ENCODE data around the gene SCARB2. TPM values are rescaled to one million over a fixed set of nuclear protein-coding genes. Genes with fewer than 3 reads are reported as not detected.

SCARB2 gene
- total RNA-seq, 1 donor = 200 TPM

- Histone ChIP-seq H3K27ac (ENCODE audit: low read depth, low read length) (peak overlapping the region; percentile 88), H3K4me3 (ENCODE audit: insufficient read depth, low read length) (no peak overlapping the region)
Measured at GRCh38 chr4:76197031-76197743, 16.4 kb downstream of the SCARB2 start.

DNA sequence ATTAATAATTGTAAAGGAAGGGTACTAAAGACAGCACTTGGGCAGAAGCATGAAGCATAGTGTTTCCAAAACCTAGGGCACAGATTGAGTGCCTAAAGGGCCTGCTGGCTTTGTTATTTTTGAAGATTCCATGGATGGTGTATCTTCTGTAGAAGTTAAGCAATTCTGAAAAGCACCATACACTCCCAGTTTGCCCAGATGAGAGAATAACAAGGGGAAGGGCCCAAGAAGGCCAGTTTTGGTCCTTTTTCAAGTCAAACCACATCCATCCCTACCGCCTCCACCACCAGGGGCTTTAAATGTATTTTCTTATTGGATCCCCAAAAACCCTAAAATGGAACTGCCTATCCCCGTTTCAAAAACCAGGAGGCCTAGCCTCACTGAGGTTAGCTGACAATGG, 17.2 kb downstream of the SCARB2 start:
- H3K27ac ChIP-seq (ENCODE audit: low read depth, low read length) = peak overlapping the region; percentile 88
- TF ChIP-seq, protein P1, sequence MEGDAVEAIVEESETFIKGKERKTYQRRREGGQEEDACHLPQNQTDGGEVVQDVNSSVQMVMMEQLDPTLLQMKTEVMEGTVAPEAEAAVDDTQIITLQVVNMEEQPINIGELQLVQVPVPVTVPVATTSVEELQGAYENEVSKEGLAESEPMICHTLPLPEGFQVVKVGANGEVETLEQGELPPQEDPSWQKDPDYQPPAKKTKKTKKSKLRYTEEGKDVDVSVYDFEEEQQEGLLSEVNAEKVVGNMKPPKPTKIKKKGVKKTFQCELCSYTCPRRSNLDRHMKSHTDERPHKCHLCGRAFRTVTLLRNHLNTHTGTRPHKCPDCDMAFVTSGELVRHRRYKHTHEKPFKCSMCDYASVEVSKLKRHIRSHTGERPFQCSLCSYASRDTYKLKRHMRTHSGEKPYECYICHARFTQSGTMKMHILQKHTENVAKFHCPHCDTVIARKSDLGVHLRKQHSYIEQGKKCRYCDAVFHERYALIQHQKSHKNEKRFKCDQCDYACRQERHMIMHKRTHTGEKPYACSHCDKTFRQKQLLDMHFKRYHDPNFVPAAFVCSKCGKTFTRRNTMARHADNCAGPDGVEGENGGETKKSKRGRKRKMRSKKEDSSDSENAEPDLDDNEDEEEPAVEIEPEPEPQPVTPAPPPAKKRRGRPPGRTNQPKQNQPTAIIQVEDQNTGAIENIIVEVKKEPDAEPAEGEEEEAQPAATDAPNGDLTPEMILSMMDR (IDR thresholded peaks at IDR 0.05; ENCODE audit: extremely low read depth, low read depth, low read length) = no peak
- DNase-seq (ENCODE audit: insufficient read length, low spot score, missing footprints) = no peak

More at GRCh38 chr4:76197031-76197743, 16.4 kb downstream of the SCARB2 start:
- Histone ChIP-seq H2AFZ (ENCODE audit: low read length) (no peak overlapping the region), H3K4me2 (ENCODE audit: insufficient read depth, low read length) (peak overlapping the region; percentile 79), H3K9me3 (ENCODE audit: low read depth, low read length) (no peaks in the 10 kb centered on the region), H3K79me2 (ENCODE audit: insufficient read depth, low read length) (peaks cover 69% of the 10 kb centered on the region), H3K27me3 (ENCODE audit: insufficient read depth, low read length) (no peaks in the 10 kb centered on the region), H3K4me1 (ENCODE audit: insufficient read depth, low read length) (peaks cover 78% of the 10 kb centered on the region), H3K36me3 (ENCODE audit: insufficient read depth, low read length) (peaks cover 16% of the 10 kb centered on the region), H4K20me1 (ENCODE audit: insufficient read depth, low read length) (peaks cover 3% of the 10 kb centered on the region)
- no peak for DNase-seq (ENCODE audit: insufficient read length, low spot score, missing footprints)
- TF ChIP-seq, protein P1 (IDR thresholded peaks at IDR 0.05; ENCODE audit: extremely low read depth, low read depth, low read length) = no peak

GRCh38 chr4:76195326-76195725, 18.3 kb downstream of the SCARB2 start:
- Histone ChIP-seq H3K36me3 (ENCODE audit: insufficient read depth, low read length) (peaks cover 24% of the 10 kb centered on the region), H3K9me3 (ENCODE audit: low read depth, low read length) (no peaks in the 10 kb centered on the region), H3K4me2 (ENCODE audit: insufficient read depth, low read length) (peak overlapping the region; percentile 12), H3K27me3 (ENCODE audit: insufficient read depth, low read length) (no peaks in the 10 kb centered on the region), H3K27ac (ENCODE audit: low read depth, low read length) (peak overlapping the region; percentile 88), H3K4me1 (ENCODE audit: insufficient read depth, low read length) (peaks cover 72% of the 10 kb centered on the region), H3K4me3 (ENCODE audit: insufficient read depth, low read length) (no peak overlapping the region), H4K20me1 (ENCODE audit: insufficient read depth, low read length) (peaks cover 3% of the 10 kb centered on the region), H2AFZ (ENCODE audit: low read length) (no peak overlapping the region), H3K79me2 (ENCODE audit: insufficient read depth, low read length) (peaks cover 68% of the 10 kb centered on the region)
- TF ChIP-seq, protein P1 (IDR thresholded peaks at IDR 0.05; ENCODE audit: extremely low read depth, low read depth, low read length) = no peak
- DNase-seq (ENCODE audit: insufficient read length, low spot score, missing footprints) = no peak

More for the DNA sequence above, 17.2 kb downstream of the SCARB2 start:
- Histone ChIP-seq H3K79me2 (ENCODE audit: insufficient read depth, low read length) (peaks cover 68% of the 10 kb centered on the region), H3K27me3 (ENCODE audit: insufficient read depth, low read length) (no peaks in the 10 kb centered on the region), H4K20me1 (ENCODE audit: insufficient read depth, low read length) (peaks cover 3% of the 10 kb centered on the region), H3K4me1 (ENCODE audit: insufficient read depth, low read length) (peaks cover 78% of the 10 kb centered on the region), H2AFZ (ENCODE audit: low read length) (no peak overlapping the region), H3K36me3 (ENCODE audit: insufficient read depth, low read length) (peaks cover 21% of the 10 kb centered on the region), H3K4me3 (ENCODE audit: insufficient read depth, low read length) (no peak overlapping the region), H3K9me3 (ENCODE audit: low read depth, low read length) (no peaks in the 10 kb centered on the region), H3K4me2 (ENCODE audit: insufficient read depth, low read length) (no peak overlapping the region)

DNA sequence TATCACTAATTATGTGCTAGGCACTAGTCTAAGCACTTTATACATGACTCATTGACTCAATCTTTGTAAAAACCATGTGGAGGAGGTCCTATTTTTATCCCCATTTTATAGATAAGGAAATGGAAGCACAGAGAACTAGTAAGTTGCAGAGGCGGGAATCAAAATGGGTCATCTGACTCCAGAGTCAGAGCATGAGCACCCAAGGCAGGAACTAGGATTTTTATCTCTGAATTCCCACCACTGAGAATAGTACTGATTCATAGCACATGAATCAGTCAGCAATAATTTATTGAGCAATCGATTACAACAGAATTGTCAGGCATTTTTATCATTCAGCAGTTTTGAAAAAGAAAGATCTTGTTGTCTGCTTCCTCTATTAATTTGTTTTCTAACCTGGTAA, 19.3 kb downstream of the SCARB2 start:
- peak overlapping the region; percentile 49 for H3K4me2 ChIP-seq (ENCODE audit: insufficient read depth, low read length)

More for the DNA sequence above, 19.3 kb downstream of the SCARB2 start:
- H3K4me1 ChIP-seq (ENCODE audit: insufficient read depth, low read length) = peaks cover 62% of the 10 kb centered on the region
- no peaks in the 10 kb centered on the region for H3K9me3 ChIP-seq (ENCODE audit: low read depth, low read length)
- peaks cover 3% of the 10 kb centered on the region for H4K20me1 ChIP-seq (ENCODE audit: insufficient read depth, low read length)
- H3K36me3 ChIP-seq (ENCODE audit: insufficient read depth, low read length) = peaks cover 24% of the 10 kb centered on the region
- no peak overlapping the region for H3K4me3 ChIP-seq (ENCODE audit: insufficient read depth, low read length)
- TF ChIP-seq, protein P1 (IDR thresholded peaks at IDR 0.05; ENCODE audit: extremely low read depth, low read depth, low read length) = no peak
- peak overlapping the region; percentile 88 for H3K27ac ChIP-seq (ENCODE audit: low read depth, low read length)
- peak; percentile 92 for DNase-seq (ENCODE audit: insufficient read length, low spot score, missing footprints)
- H2AFZ ChIP-seq (ENCODE audit: low read length) = no peak overlapping the region
- peaks cover 68% of the 10 kb centered on the region for H3K79me2 ChIP-seq (ENCODE audit: insufficient read depth, low read length)
- no peaks in the 10 kb centered on the region for H3K27me3 ChIP-seq (ENCODE audit: insufficient read depth, low read length)

Measured in osteoblast (primary cell).